Astrocyte of the hippocampus (primary cell): Measurements from ENCODE around the gene CCDC91.

Source experiments
- DNase-seq: peaks from one replicate; pipeline ENCODE4 v3.0.0; 2011; ENCODE audit warnings: low read depth, low spot score

CCDC91 gene

GRCh38 chr12:28578361-28578760 lies 388.1 kb downstream of the CCDC91 start:
- DNase-seq, result no peak

GRCh38 chr12:28578833-28579252 lies 388.6 kb downstream of the CCDC91 start:
- DNase-seq, result no peak

GRCh38 chr12:28582672-28583376 lies 392.6 kb downstream of the CCDC91 start:
- DNase-seq, result no peak

GRCh38 chr12:28583701-28584261 lies 393.5 kb downstream of the CCDC91 start:
- peak; percentile 85 for DNase-seq

- DNase-seq, result no peak
Observed at GRCh38 chr12:28585146-28585545, 394.9 kb downstream of the CCDC91 start.

- no peak for DNase-seq
Observed at GRCh38 chr12:28586481-28586880, 396.2 kb downstream of the CCDC91 start.

- no peak for DNase-seq
Observed at GRCh38 chr12:28591831-28592230, 401.6 kb downstream of the CCDC91 start.
